Pons (tissue), 1 donor: ENCODE data around the gene TIPRL.
"Not testable (repeated sequence)": the region's sequence is repeated elsewhere in the genome, so short reads cannot be mapped to it uniquely, and the experiment has no call there.

Source experiments
- DNase-seq: peaks from one replicate; pipeline ENCODE4 v3.0.0-alpha.2; 2016; ENCODE audit warnings: low spot score

TIPRL gene

DNA sequence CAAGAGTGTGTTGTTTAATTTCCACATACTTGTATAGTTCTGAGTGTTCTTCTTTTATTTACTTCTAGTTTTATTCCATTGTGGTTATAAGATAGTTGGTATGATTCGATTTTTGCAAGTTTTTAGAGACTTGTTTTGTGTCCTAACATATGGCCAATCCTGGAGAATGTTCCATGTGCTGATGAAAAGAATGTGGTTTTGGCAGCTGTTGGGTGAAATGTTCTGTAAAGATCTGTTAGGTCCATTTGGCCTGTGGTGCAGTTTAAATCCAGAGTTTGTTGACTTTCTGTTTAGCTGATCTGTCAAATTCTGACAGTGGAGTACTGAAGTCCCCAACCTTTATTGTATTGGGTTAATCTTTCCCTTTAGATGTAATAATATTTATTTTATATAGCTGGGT lies 19.5 kb upstream of the TIPRL start:
- no peak for DNase-seq

GRCh38 chr1:168159979-168160378 lies 18.8 kb upstream of the TIPRL start:
- DNase-seq, result no peak

GRCh38 chr1:168161459-168161858 lies 17.3 kb upstream of the TIPRL start:
- DNase-seq, result no peak

GRCh38 chr1:168163670-168164069 lies 15.1 kb upstream of the TIPRL start:
- no peak for DNase-seq

GRCh38 chr1:168164771-168165170 lies 14.0 kb upstream of the TIPRL start:
- DNase-seq, result no peak

DNA sequence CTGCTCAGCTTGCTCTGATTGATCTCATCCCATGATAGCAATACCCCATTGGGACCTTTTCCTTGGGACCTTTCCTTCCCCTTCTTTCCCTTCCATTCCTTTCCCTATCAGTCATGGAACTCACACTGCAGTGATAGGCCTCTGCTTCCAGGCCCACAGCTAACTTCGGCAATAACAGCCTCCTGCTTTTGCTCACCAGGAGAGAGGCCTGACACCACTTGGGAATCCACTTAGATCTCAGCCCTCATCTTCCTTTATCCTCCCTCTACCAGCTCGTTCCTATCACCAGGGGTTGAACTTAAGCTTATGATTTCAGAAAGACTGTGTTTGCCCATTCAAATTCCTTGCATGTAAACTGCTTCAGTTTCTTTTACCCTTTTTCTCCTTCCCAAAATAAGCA lies 11.0 kb upstream of the TIPRL start:
- no peak for DNase-seq

GRCh38 chr1:168170564-168171508 lies 7.9 kb upstream of the TIPRL start:
- DNase-seq, result no peak

GRCh38 chr1:168172250-168172915 lies 6.4 kb upstream of the TIPRL start:
- no peak for DNase-seq

DNA sequence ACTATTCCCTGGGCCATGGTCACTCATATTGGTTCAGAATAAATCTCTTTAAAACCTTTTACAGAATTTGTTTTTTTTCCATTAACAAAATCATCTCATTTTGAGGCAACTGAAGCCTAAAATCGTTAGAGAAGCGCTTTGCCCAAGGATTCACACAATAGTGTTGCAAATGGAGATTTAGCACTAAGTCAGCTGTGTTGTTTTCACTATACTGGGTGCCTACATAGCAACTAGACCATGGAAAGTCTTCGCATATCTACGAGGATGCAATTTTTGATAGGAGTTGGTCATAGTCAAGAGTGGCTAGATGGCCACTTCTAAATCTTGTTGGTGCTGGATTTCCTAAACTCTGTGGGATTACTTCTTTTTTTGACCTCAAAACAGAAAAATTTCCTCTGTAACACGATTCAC lies 530 bp upstream of the TIPRL start:
- DNase-seq, result no peak

- peak; percentile 21 for DNase-seq
Observed at GRCh38 chr1:168179438-168180147, 831 bp downstream of the TIPRL start.

DNA sequence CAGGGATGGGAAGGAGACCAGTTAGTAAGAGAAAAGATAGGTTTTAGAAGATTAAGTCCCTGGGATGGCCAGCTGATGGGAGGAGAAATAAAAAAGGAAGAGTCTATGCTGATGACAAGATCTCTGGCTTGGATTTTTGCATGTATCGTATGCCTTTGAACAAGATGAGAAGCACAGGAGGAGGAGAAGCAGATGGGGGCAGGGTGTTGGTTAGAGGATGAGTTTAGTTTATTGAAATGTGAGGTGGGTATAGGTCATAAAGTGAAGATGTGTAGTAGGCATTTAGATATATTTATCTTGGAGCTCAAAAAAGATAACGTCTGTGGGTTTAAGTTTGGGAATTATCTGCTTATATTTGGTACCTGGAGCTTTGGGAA lies 1.4 kb downstream of the TIPRL start:
- peak; percentile 23 for DNase-seq

DNA sequence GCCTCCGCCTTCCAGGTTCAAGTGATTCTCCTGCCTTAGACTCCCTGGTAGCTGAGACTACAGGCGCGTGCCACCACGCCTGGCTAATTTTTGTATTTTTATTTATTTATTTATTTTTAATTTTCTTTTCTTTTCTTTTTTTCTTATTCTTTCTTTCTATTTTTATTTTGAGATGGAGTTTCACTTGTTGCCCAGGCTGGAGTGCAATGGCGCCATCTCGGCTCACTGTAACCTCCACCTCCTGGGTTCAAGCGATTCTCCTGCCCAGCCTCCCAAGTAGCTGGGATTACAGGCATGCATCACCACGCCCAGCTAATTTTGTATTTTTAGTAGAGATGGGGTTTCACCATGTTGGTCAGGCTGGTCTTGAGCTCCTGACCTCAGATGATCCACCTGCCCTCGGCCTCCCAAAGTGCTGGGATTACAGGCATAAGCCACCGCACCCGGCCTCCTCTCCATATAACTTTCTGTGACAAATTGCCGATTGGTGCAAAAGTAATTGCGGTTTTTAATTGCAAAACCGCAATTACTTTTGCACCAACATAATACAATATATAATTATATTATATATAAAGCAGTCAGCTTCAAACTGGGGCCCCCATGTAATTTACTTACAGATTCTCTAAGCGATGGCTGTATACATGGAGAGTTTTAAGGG lies 2.4 kb downstream of the TIPRL start:
- DNase-seq, result not testable (repeated sequence)

- DNase-seq, result no peak
Observed at GRCh38 chr1:168187177-168187576, 8.4 kb downstream of the TIPRL start.

DNA sequence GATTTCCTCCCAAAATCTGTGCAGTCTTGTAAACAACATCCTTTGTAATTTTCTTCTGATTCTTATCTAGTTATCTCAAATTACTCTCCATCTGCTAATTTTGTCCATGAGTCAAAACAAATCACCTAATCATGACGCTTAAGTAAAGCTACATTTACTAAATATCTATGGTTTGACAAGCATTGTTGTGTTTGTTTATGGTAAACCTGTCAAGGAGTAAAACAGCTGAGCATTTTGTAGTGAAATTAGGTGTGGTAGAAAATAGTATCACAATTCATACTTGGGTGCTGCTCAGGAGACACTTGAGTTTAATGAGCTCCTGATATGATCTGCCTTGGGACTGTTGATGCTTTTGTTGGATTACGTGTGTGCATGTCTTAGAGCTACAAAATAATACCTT lies 11.6 kb downstream of the TIPRL start:
- no peak for DNase-seq

- DNase-seq, result no peak
Observed at GRCh38 chr1:168195199-168196135, 16.7 kb downstream of the TIPRL start.

- DNase-seq, result no peak
Observed at GRCh38 chr1:168199056-168199455, 20.3 kb downstream of the TIPRL start.

DNA sequence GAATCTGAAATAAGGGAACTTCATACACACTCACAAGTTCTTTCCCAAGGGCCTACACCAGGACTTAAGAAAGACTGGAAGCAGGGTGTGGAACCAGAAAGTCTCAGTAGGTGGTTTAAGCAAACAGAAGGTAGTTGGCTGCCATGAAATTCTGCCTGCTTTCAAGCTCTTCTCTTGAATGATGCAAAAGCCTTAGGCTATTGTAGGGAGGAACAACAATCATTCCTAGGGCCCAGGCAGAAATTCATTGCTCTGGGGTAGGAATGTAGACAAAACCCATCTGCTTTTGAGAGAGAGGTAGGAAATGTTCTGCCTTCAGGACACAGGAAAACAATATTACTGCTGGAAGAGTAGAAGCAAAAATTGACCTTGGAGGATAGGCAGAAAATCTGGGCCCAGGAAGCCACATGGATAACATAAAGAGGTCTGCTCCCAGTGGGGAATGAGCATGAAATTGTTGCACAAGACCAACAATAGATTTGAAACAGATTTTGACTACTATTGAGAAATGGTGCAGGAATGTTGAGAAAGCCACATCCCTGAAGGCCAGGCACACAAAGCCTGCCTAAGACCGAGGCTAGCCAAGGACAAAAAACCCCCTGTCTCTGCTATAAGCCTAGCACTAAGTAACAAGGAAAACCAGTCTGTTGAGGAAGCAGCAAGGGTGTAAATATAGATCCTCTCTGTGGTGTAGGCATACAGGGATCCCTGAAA lies 24.3 kb downstream of the TIPRL start:
- DNase-seq, result no peak

DNA sequence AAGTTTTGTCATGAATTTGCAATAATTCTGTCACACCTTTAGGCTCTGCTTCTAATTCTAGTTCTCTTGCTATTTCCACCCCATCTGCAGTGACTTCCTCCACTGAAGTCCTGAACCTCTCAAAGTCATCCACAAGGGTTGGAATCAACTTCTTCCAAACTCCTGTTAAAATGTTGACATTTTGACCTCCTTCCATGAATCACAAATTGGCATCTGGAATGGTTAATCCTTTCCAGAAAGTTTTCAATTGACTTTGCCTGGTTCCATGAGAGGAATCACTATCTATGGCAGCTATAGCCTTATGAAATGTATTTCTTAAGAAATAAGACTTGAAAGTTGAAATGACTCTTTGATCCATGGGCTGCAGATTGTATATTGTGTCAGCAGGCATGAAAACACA lies 27.3 kb downstream of the TIPRL start:
- no peak for DNase-seq

- DNase-seq, result not testable (repeated sequence)
Observed at GRCh38 chr1:168207673-168208072, 28.9 kb downstream of the TIPRL start.

DNA sequence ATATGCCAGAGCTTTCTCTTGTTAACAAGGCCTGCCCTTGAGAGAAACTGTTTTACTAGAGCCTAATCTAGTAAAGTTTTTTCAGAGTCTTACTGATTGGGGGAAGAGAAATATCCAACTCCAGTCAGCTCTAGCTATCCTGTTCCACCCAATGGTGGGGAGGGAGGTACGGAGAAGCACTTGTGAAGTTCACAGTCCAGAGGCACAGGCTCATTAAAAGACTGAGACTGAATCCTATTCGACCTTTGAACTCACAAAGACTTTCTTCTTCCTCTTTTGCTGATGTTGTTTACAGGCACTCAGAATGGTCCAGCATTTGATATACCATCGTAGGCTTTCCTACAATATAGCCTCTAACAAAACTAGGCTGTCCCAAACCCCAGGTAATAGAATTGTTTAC lies 31.6 kb downstream of the TIPRL start:
- no peak for DNase-seq
